Measurements from ENCODE around the gene MTERF1.
"Not testable (repeated sequence)": the region's sequence is repeated elsewhere in the genome, so short reads cannot be mapped to it uniquely, and the experiment has no call there.

MTERF1 gene

GRCh38 chr7:91880413-91881241 is at the start of gene MTERF1:
Gene MTERF1, minus strand, starts transcription at chr7:91880702. Its CDS starts 619 bp downstream, at chr7:91880083.
- DNase-seq, result peak; percentile 82 to 85

- no peak for DNase-seq
Observed at GRCh38 chr7:91929463-91929862, 49.0 kb upstream of the MTERF1 start.

- DNase-seq, result no peak
Observed at GRCh38 chr7:91927912-91928311, 47.4 kb upstream of the MTERF1 start.

GRCh38 chr7:91922857-91923256 is 42.4 kb upstream of the MTERF1 start:
- no peak for DNase-seq

GRCh38 chr7:91918356-91918755 is 37.9 kb upstream of the MTERF1 start:
- DNase-seq, result no peak

GRCh38 chr7:91916051-91916440 is 35.5 kb upstream of the MTERF1 start:
- DNase-seq, result no peak

- DNase-seq, result no peak
Observed at GRCh38 chr7:91915401-91916050, 35.0 kb upstream of the MTERF1 start.

GRCh38 chr7:91913612-91914011 is 33.1 kb upstream of the MTERF1 start:
- no peak for DNase-seq

- DNase-seq, result no peak
Observed at GRCh38 chr7:91912494-91912893, 32.0 kb upstream of the MTERF1 start.

GRCh38 chr7:91911121-91911520 is 30.6 kb upstream of the MTERF1 start:
- DNase-seq, result no peak

- DNase-seq, result no peak
Observed at GRCh38 chr7:91910171-91910570, 29.7 kb upstream of the MTERF1 start.

- no peak for DNase-seq
Observed at GRCh38 chr7:91899563-91899962, 19.1 kb upstream of the MTERF1 start.

GRCh38 chr7:91898240-91898992 is 17.9 kb upstream of the MTERF1 start:
- no peak for DNase-seq

GRCh38 chr7:91894781-91895480 is 14.4 kb upstream of the MTERF1 start:
- DNase-seq, result no peak

GRCh38 chr7:91893699-91894098 is 13.2 kb upstream of the MTERF1 start:
- not testable (repeated sequence) for DNase-seq

- no peak for DNase-seq
Observed at GRCh38 chr7:91892821-91893340, 12.4 kb upstream of the MTERF1 start.

GRCh38 chr7:91892099-91892705 is 11.7 kb upstream of the MTERF1 start:
- no peak for DNase-seq

- DNase-seq, result not testable (repeated sequence)
Observed at GRCh38 chr7:91888271-91889175, 8.0 kb upstream of the MTERF1 start.

- DNase-seq, result not testable (repeated sequence)
Observed at GRCh38 chr7:91887336-91888213, 7.1 kb upstream of the MTERF1 start.
